Dermis microvascular lymphatic vessel endothelial cell (primary cell): ENCODE measurements around the gene DRG2. TPM values are rescaled to one million over a fixed set of nuclear protein-coding genes. Genes with fewer than 3 reads are reported as not detected.

Source experiments
- DNase-seq, 2 donors: peaks; one replicate each; pipeline versions ENCODE4 v3.0.0 to v3.0.0-alpha.2; 2010; ENCODE audit warnings: low read depth in 2 of 2
- total RNA-seq: library from RNA; depleted of rRNA; stranded (reverse); fragments of >200 nt; gene quantifications from 2 replicates; pipeline ENCODE4 v1.2.1, GENCODE V29; 2014

DRG2 gene
- total RNA-seq: 27.6 and 34.4 TPM in 2 replicates

- DNase-seq: peak; percentile 82 to 93
Observed at GRCh38 chr17:18087610-18088491, at the start of gene DRG2. TSS of gene DRG2 (plus strand) at chr17:18087948. CDS start at chr17:18088024, 76 bp downstream.

GRCh38 chr17:18038149-18038850 is 49.4 kb upstream of the DRG2 start:
- DNase-seq: no peak

- DNase-seq: peak; percentile 95 to 99
Observed at GRCh38 chr17:18038861-18039534, 48.8 kb upstream of the DRG2 start, which contains the start of the genes ATPAF2 and GID4. TSS of gene ATPAF2 (minus strand) at chr17:18039168. CDS start at chr17:18039013, 155 bp downstream. TSS of gene GID4 (plus strand) at chr17:18039408. CDS start at chr17:18039465, 57 bp downstream.

GRCh38 chr17:18039535-18040260 is 48.0 kb upstream of the DRG2 start:
- DNase-seq: peak in 1 of 2 donors; percentile 24

GRCh38 chr17:18040261-18040858 is 47.4 kb upstream of the DRG2 start:
- DNase-seq: no peak

- DNase-seq: no peak
Observed at GRCh38 chr17:18041776-18042175, 46.0 kb upstream of the DRG2 start.

- DNase-seq: no peak
Observed at GRCh38 chr17:18042983-18043382, 44.8 kb upstream of the DRG2 start.

GRCh38 chr17:18043491-18043890 is 44.3 kb upstream of the DRG2 start:
- peak; percentile 27 to 35 for DNase-seq

GRCh38 chr17:18044609-18045008 is 43.1 kb upstream of the DRG2 start:
- DNase-seq: no peak

GRCh38 chr17:18045691-18046350 is 41.9 kb upstream of the DRG2 start:
- no peak for DNase-seq

- DNase-seq: no peak
Observed at GRCh38 chr17:18055597-18055996, 32.2 kb upstream of the DRG2 start.

- DNase-seq: no peak
Observed at GRCh38 chr17:18056214-18056613, 31.5 kb upstream of the DRG2 start.

GRCh38 chr17:18059283-18059682 is 28.5 kb upstream of the DRG2 start:
- peak in 1 of 2 donors; percentile 21 for DNase-seq

- no peak for DNase-seq
Observed at GRCh38 chr17:18064053-18064452, 23.7 kb upstream of the DRG2 start.

- DNase-seq: no peak
Observed at GRCh38 chr17:18065546-18065945, 22.2 kb upstream of the DRG2 start.

- no peak for DNase-seq
Observed at GRCh38 chr17:18066866-18067265, 20.9 kb upstream of the DRG2 start.

- DNase-seq: no peak
Observed at GRCh38 chr17:18069101-18069500, 18.6 kb upstream of the DRG2 start.

GRCh38 chr17:18070861-18071340 is 16.8 kb upstream of the DRG2 start:
- DNase-seq: peak in 1 of 2 donors; percentile 15

GRCh38 chr17:18071751-18072150 is 16.0 kb upstream of the DRG2 start:
- DNase-seq: no peak
